ENCODE measurements around the gene YPEL5. TPM values are rescaled to one million over a fixed set of nuclear protein-coding genes. Genes with fewer than 3 reads are reported as not detected.

YPEL5 gene
- total RNA-seq, 1 donor from 2014 or later, result 120 TPM

DNA sequence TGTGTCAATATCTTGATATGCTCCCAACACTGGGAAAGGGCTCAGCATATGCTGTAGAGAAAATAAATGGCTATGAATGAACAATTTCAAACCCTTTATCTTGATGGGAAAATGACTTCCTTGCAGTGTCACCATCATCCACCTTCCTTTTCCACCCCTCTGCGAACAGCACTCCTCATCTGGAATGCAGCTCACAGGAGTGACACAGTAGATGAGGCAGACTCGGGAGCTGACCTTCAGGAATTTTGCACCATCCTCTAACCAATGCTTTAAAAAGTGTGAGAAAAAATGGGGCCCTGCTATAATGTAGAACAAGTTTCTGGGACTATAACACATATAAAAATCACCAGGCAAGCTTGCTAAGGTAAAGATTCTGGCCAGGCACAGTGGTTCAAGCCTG lies 41.3 kb upstream of the YPEL5 start:
- no peaks in the 10 kb centered on the region for H3K36me3 Mint-ChIP-seq (ENCODE audit: low read depth, unreplicated experiment)
- H3K27ac Mint-ChIP-seq (ENCODE audit: unreplicated experiment), result no peak overlapping the region

DNA sequence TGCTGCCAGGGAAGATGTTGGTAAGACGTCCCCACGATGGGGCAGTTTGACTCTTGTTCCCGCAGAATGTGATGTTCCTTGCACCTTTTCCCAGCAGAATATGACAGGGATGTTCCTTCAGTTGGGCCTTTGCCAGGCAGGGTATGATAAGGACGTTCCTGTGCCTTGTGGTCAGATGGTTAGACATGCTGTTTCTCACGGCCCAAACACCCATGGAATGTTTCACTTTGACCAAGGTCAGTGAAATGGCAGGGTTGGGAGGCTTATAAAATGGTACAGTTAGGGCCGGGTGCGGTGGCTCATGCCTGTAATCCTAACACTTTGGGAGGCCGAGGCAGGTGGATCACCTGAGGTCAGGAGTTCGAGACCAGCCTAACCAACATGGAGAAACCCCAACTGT lies 40.3 kb upstream of the YPEL5 start:
- Mint-ChIP-seq H3K9me3 (ENCODE audit: unreplicated experiment) (no peaks in the 10 kb centered on the region), H3K27ac (ENCODE audit: unreplicated experiment) (no peak overlapping the region), H3K4me3 (ENCODE audit: unreplicated experiment) (no peak overlapping the region), H3K4me1 (ENCODE audit: unreplicated experiment) (no peaks in the 10 kb centered on the region), H3K27me3 (ENCODE audit: unreplicated experiment) (peaks cover 2% of the 10 kb centered on the region), H3K36me3 (ENCODE audit: low read depth, unreplicated experiment) (no peaks in the 10 kb centered on the region)
- DNase-seq (ENCODE audit: low spot score), result no peak
- TF ChIP-seq CTCF (IDR thresholded peaks at IDR 0.05; ENCODE audit: unreplicated experiment), result no peak

More for the DNA sequence above, 41.3 kb upstream of the YPEL5 start:
- Mint-ChIP-seq H3K27me3 (ENCODE audit: unreplicated experiment) (peaks cover 2% of the 10 kb centered on the region), H3K9me3 (ENCODE audit: unreplicated experiment) (no peaks in the 10 kb centered on the region), H3K4me3 (ENCODE audit: unreplicated experiment) (no peak overlapping the region), H3K4me1 (ENCODE audit: unreplicated experiment) (no peaks in the 10 kb centered on the region)
- DNase-seq (ENCODE audit: low spot score), result no peak
- no peak for TF ChIP-seq CTCF (IDR thresholded peaks at IDR 0.05; ENCODE audit: unreplicated experiment)

DNA sequence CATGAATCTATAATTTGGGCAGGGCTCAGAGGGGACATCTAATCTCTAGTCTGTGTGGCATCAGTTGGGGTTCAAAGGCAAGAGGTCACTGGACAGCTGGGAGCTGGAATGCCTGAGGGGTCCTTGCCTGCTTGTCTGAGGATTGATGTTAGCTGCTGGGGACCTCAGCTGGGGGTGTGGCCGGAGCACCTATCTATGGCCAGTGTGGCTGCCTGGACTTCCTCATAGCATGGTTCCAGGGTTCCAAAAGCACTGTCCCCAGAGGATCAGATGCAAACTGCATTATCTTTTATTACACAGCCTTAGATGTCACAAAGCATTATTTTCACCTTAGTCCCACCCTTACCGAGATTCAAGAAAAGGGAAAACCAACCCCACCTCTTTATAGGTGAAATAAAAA lies 38.6 kb upstream of the YPEL5 start:
- DNase-seq (ENCODE audit: low spot score), result no peak
- H3K36me3 Mint-ChIP-seq (ENCODE audit: low read depth, unreplicated experiment), result no peaks in the 10 kb centered on the region
- H3K27ac Mint-ChIP-seq (ENCODE audit: unreplicated experiment), result no peak overlapping the region
- no peak for TF ChIP-seq CTCF (IDR thresholded peaks at IDR 0.05; ENCODE audit: unreplicated experiment)
- no peak overlapping the region for H3K4me3 Mint-ChIP-seq (ENCODE audit: unreplicated experiment)
- H3K4me1 Mint-ChIP-seq (ENCODE audit: unreplicated experiment), result no peaks in the 10 kb centered on the region
- H3K27me3 Mint-ChIP-seq (ENCODE audit: unreplicated experiment), result peaks cover 2% of the 10 kb centered on the region
- H3K9me3 Mint-ChIP-seq (ENCODE audit: unreplicated experiment), result no peaks in the 10 kb centered on the region

DNA sequence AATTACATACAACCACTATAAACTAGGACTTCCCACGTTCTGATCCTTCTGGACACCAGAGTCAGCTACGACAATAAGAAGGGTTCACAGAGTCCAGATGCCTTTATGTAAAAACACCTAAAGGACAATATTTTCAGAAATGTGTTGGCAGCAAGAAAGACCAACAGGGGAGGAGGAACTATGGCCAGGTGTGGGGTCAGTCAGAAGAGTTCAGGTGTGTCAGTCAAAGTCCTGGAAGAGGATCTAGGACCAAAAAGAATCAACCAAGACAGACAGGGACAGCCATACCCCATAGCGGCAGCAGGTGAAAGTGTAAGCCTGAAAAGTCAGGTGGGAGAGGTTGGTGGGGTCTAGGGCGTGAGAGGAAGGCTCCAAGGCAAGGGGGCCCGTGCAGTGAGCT lies 38.0 kb upstream of the YPEL5 start:
- Mint-ChIP-seq H3K36me3 (ENCODE audit: low read depth, unreplicated experiment) (no peaks in the 10 kb centered on the region), H3K9me3 (ENCODE audit: unreplicated experiment) (no peaks in the 10 kb centered on the region), H3K27ac (ENCODE audit: unreplicated experiment) (no peak overlapping the region), H3K27me3 (ENCODE audit: unreplicated experiment) (peaks cover 5% of the 10 kb centered on the region), H3K4me1 (ENCODE audit: unreplicated experiment) (no peaks in the 10 kb centered on the region), H3K4me3 (ENCODE audit: unreplicated experiment) (no peak overlapping the region)
- no peak for DNase-seq (ENCODE audit: low spot score)
- TF ChIP-seq CTCF (IDR thresholded peaks at IDR 0.05; ENCODE audit: unreplicated experiment), result no peak

GRCh38 chr2:30109856-30110255 lies 37.0 kb upstream of the YPEL5 start:
- H3K27me3 Mint-ChIP-seq (ENCODE audit: unreplicated experiment), result peaks cover 3% of the 10 kb centered on the region
- H3K4me3 Mint-ChIP-seq (ENCODE audit: unreplicated experiment), result no peak overlapping the region
- no peak for DNase-seq (ENCODE audit: low spot score)
- no peaks in the 10 kb centered on the region for H3K4me1 Mint-ChIP-seq (ENCODE audit: unreplicated experiment)
- H3K36me3 Mint-ChIP-seq (ENCODE audit: low read depth, unreplicated experiment), result no peaks in the 10 kb centered on the region
- H3K27ac Mint-ChIP-seq (ENCODE audit: unreplicated experiment), result no peak overlapping the region
- H3K9me3 Mint-ChIP-seq (ENCODE audit: unreplicated experiment), result no peaks in the 10 kb centered on the region
- no peak for TF ChIP-seq CTCF (IDR thresholded peaks at IDR 0.05; ENCODE audit: unreplicated experiment)
